HG02759 (cell line): ENCODE measurements around the gene PSMB4.
"Not testable (repeated sequence)": the region's sequence is repeated elsewhere in the genome, so short reads cannot be mapped to it uniquely, and the experiment has no call there.

Experiments
- ATAC-seq: cut with Tn5 transposase; IDR thresholded peaks from one replicate; pipeline ENCODE4 v1.9.1; 2021; ENCODE audit warnings: mild to moderate bottlenecking, moderate library complexity; ENCODE audit not compliant: unreplicated experiment

The PSMB4 gene

DNA sequence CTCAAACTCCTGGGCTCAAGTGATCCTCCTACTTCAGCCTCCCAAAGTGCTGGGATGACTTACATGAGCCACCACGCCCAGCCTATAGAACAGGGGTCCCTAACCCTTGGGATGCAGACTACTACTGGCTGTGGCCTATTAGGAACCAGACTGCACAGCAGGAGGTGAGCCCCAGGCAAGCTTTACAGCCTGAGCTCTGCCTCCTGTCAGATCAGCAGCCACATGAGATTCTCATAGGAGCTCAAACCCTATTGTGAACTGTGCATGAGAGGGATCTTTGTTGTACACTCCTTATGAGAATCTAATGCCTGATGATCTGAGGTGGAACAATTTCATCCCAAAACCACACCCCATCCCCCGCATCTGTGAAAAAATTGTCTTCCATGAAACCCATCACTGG, 13.4 kb upstream of the PSMB4 start:
- ATAC-seq = no peak

DNA sequence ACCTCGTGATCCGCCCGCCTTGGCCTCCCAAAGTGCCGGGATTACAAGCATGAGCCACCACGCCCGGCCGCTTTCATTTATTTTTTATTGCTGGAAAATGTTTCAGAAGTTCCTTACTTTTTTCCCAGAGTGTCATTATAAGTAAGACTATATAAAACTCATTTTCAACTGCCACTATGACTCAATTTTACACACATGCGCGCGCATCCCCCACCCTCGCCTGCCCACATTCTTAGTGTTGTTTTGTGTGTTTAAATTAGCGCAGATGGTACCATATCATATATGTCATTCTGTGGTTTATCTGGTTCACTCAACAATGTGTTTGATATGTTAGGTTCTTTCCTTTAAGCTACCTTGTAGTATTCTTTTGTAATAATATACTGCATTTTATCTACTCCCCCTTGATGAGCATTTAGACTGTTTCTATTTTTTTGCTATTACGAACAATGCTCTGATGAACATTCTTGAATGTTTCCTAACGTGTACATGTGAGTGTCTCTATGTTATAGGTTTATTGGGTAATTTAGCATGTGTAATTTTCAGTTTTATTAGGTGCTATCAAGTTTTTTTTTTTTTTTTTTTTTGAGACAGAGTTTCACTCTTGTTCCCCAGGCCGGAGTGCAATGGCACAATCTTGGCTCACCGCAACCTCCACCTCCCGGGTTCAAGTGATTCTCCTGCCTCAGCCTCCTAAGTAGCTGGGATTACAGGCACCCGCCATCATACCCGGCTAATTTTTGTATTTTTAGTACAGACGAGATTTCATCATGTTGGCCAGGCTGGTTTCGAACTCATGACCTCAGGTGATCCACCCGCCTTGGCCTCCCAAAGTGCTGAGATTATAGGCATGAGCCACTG, 8.9 kb upstream of the PSMB4 start:
- ATAC-seq = not testable (repeated sequence)

DNA sequence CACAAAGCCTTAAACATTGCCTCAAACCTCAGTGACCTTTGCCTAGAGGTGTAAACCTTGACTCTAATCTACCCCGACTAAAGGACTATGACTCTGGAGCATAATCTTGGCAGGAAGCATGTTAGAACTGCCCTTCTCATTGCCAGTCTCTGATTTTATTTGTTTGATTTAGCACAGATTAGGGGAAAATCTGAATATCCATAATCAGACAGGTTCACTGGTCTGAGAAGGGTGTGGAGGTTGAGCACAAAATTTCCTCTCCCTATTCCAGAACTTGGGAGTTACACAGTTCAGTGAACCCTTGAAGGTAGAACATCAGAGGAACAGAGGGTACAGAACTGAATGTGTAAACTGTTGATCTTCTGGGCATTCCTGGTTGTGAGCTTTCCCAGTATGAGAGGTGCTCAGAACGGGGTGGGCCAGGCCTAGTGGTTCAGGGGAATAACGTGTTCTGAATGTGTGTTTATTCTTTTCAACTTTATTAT, 8.3 kb upstream of the PSMB4 start:
- no peak for ATAC-seq

DNA sequence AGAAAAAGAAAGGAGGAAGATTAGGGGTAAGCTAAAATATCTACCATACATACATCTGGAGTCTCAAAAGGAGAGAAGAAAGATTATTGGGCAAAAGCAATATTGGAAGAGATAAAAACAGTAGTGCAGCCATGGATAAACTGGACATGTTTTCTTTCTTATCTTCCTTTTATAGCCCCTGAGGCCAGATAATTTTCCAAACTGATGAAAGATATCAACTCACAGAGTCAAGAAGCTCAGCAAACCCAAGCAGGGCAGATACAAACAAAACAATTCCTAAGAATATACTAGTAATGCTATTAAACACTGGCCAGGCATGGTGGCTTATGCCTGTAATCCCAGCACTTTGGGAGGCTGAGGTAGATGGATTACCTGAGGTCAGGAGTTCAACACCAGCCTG, 5.8 kb upstream of the PSMB4 start:
- ATAC-seq = no peak

DNA sequence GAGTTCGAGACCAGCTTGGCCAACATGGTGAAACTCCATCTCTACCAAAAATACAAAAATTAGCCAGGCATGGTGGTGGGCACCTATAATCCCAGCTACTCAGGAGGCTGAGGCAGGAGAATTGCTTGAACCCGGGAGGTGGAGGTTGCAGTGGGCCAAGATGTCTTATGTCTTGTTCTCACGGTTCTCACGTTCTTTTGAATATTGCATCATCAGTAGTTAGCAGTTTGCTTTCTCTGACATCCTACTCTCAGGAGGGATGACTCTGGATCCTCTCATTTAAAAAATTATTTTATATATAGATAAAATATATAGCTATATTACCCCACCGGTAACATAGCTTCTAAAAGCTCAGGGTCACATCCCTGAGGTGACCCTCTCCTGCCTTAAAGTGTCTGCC, 3.1 kb upstream of the PSMB4 start:
- not testable (repeated sequence) for ATAC-seq

DNA sequence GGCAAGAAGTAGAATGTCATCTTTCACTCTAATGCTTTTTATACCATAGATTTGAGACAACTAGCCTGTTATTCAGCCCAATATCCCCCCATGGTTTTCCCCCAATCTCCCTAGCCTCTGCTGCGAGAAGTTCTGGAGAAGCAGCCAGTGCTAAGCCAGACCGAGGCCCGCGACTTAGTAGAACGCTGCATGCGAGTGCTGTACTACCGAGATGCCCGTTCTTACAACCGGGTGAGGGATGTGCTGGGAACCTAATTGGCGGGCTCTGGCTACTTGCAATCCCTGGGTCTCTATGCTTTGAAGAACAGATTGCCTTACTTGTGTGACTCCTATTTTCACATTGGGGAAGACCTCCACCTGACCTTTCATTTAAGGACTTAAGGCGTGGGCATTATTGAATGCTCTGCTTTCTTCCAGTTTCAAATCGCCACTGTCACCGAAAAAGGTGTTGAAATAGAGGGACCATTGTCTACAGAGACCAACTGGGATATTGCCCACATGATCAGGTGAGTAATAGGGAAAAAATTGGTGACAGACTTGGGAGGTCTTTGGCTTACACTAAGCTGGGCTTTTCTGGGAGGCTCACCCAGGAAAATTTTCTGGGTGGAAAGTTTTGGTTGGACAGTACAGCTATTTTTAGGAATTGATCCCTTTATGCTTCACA, 1.9 kb downstream of the PSMB4 start:
- no peak for ATAC-seq

DNA sequence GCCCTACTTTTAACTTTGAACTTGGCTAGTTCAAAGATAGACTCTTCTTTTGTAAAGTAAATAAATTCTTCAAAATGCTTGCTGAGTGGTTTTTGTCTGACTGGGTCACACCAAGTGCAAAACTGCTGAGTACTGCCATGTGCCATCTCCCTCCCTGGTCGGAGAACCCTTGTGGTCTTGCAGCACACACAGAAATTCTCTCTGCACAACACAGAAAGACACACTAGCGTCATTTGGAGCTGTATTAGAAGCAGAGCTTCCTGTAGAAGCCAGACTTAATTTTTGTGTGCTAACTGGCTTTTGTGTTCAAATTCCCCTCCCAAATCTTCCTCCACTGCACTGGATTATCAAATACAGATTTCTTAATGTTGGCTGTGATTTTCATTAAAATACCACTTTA, 2.5 kb downstream of the PSMB4 start:
- ATAC-seq = no peak

DNA sequence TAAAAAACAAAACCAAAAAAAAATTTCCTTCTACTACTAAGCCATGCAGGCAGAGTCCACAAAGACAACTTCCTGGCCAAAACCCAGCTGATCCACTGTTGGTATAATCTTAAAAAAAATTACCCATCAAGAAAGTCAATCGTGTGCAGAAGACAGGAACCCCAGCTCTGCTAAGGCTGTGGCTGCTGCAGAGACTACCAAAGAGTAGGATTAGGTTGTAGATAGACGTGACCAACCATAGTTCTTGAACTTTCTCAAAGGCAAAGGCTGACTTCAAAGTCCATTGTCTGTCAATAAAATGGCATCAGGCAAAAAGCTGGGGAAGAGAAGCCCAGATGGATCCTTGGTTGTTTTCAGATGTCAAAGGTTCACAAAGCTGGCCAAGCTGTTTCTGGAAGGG, 3.4 kb downstream of the PSMB4 start:
- no peak for ATAC-seq

DNA sequence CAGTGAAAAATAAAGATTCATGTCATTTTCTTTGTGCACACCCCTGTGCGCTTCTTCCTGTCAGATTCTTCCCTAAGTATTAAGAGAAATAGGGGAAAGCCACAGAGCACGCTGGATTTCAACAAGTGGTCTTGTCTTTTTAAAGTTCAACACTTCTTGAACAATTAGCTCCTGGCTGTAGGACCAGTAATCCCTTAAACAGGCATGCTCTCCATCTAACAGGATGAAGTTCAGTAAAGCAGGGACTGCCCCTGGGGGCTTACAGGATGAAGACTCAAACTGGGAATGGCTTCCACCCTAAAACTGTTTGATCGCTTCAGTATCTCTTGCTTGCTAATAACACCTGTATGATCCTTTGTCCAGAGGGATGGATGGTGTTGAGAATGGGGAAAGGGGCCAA, 4.2 kb downstream of the PSMB4 start:
- no peak for ATAC-seq

DNA sequence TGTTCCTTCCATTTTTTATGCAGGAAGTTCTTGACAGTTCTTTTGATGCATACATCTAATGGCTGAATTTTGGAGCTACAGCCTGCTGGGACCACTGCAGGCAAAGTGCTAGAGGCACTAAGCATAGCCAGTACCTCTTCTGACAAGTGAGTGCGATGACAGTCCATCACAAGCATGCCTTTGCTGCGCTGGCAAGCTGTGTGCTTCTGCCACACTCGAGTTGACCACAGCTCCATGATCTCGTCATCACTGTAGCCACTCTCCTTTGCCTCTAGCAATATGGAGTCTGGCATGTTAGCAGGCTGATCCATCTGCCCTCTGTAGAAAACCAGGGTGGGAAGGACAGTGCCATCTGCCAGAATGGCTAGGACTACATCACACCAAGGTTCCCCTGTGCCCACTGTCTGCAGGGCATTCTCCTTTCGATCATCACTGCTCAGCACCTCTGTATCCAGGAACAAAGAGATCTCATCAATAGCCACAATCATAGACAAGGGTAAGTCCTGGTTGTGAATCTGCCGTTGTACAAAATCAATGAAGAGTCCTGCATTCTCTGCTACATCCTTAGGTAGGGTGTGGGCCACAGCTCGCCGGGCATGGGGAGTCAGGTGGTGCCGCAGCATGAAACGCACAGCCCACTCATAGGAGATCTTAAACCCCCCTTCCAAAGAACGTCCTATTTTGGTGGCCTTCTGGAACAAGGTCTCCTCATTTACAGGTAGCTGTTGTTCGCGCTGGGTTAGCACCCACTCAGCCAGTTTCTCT, 6.0 kb downstream of the PSMB4 start:
- ATAC-seq = no peak

DNA sequence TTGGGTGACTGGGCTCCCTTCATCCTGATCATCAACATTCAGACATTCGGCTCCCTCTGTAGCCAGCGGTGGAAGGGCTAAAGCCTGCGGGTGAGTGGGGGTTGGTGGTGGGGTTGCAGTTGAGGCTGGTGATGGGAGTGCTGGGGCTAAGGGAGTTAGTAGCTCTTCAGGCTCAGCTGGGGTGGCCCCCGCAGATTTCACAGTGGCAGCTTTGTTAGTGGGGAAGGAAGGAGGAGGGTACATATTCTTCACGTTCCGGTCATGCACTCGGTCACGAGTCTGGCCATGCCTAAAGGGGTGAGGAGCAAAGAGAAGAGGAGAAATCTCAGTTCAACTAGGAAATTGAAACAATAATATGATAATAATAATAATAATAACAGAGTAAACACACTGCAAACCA, 6.8 kb downstream of the PSMB4 start:
- no peak for ATAC-seq

DNA sequence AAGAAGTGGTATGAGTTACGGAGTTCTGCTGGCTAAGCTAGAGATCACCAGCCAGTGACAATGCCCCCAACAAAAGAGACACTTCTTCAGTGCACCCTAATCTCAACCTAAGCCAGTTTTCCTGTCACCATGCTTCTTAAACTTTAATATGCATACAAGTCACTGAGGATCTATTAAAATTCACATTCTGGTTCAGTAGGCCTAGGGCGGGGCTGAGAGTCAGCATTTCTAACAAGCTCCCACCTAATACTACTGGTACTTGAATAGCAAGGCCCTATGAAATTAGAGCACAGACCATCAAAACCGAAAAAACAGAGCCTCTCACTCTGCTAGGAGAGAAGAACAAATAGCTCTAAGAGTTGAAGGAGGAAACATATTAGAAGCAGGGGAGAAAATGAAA, 7.9 kb downstream of the PSMB4 start:
- no peak for ATAC-seq

DNA sequence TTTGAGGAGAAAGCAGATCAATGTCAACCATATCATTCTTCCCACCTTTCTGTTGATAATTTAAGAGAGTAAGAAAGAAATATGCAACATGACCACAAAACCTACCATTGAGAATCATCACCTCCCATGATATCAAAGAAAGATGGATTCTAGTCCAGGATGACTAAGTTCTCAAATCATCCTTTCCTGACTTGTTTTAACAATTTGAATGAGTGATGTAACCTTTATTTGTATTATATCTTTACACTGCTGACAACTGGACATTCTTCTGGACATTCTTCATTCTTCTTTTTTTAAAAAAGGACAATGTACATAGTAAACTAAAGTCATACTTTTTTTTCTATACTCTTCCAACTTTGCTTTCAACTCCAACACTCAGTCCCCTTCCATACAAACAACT, 9.5 kb downstream of the PSMB4 start:
- no peak for ATAC-seq

DNA sequence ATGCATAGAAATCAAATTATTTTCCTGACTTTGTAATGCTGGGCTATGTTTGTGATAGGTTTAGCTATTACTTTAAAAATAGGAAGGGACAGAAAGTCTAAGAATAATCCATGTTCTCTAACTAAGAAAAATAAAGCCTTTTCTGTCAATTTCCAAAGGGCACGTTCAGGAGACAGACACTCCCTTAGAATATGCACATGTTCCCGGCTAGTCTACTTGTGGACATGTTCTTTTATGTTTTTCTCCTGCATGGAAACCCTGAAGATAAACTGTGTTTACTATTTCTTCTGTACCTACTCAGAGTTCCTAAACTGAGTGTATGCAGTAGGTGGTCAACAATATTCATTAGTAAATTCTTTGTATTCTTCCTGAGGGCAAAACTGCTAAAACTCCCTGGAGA, 12.5 kb downstream of the PSMB4 start:
- no peak for ATAC-seq

DNA sequence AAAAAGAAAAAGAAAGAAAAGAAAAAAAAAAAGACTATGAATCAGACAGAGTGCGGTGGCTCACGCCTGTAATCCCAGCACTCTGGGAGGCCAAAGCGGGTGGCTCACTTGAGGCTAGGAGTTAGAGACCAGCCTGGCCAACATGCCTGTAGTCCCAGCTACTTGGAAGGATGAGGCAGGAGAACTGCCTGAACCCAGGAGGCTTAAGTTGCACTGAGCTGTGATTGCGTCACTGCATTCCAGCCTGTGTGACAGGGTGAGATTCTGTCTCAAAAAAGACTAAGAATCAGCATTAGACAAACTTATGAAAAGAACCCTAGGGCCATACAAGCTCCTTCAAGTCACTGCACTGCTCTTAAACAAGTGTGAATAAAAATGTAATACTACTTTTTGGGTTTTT, 16.9 kb downstream of the PSMB4 start:
- ATAC-seq = no peak

DNA sequence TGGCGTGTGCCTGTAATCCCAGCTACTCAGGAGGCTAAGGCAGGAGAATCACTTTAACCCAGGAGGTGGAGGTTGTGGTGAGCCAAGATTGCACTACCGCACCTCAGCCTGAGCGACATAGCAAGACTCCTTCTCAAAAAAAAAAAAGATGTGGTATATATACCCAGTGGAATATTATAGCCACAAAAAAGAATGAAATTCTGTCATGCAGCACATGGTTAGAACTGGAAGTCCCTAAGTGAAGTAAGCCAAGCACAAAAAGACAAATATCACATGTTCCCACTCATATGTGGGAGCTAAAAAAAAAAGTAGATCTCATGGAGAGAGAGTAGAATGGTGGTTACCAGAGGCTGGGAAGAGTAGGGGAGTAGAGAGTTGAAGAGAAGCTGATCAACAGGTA, 18.7 kb downstream of the PSMB4 start:
- no peak for ATAC-seq

DNA sequence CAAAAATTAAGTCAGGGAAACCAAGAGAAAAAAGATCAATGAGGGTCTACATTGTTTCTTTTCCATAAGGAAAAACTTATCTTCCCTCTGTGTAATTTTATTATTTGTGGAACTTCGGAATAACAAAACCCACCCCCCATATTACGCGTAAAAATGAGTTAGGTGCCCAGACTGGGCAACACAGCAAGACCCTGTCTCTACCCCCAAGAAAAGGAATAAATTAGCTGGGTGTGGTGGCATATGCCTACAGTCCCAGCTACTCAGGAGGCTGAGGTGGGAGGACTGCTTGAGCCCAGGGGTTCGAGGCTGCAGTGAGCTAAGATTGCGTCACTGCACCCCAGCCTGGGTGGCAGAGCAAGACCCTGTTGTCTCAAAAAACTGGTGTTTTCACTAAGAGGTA, 20.4 kb downstream of the PSMB4 start:
- ATAC-seq = no peak

DNA sequence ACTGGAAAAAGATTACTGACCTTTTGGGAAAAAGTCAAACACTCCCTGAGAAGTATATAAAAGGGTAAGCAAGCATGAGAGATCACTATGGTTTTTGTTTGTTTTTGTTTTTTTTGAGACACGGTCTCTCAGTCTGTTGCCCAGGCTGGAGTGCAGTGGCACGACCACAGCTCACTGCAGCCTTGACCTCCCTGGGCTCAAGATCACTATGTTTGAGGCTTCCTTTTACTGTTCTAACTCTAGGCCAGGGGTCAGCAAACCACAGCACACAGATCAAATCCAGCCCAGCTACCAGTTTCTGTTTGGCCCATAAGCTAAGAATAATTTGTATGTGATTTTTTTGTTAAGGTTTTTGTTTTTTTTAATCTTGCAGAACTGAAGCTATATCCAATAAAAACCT, 25.7 kb downstream of the PSMB4 start:
- ATAC-seq = no peak

DNA sequence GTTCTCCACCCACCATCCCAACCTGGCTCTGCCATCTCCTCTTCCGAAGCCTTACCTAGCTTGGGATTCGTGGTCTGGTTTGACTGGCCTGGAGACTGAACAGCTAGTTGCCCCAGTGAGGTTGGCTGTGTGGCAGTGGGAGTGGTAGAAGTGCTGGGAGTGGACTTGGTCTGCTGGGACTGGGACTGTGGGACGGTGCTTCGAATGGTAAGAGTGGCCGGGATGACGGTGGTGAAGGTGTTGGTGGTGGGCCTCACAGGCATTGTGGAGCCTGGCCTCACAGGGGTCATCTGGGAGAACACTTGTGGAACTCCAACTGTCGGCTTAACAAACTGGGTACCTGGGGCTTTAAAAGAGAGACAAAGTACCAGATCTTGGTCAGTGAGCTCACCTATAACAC, 28.7 kb downstream of the PSMB4 start:
- ATAC-seq = no peak

DNA sequence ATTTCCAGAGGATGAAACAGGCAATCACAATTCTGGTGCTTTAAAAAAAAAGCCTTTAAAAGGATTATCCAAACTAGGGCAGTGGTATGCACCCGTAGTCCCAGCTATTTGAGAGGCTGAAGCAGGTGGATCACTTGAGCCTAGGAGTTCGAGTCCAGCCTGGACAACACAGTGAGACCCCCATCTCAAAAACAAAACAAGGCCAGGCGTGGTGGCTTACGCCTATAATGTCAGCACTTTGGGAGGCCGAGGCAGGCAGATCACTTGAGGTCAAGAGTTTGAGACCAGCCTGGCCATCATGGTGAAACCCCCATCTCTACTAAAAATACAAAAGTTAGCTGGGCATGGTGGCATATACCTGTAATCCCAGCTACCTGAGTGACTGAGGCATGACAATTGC, 34.5 kb downstream of the PSMB4 start:
- not testable (repeated sequence) for ATAC-seq

DNA sequence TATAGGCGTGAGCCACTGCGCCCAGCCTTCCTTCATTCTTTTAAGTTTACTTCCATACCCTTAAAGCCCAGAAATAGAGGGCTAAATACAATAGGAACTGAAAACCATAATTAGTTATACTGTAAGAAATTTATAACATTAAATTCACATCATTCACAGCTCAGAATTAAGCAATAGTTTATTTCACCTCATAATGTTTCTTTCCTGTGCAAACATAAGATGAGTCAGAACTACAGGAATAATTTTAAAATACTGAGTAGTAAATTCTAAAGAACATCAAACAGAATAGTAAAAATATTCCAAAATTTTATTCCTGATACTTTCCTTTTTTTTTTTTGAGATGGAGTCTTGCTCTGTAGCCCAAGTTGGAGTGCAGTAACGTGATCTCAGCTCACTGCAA, 35.8 kb downstream of the PSMB4 start:
- ATAC-seq = no peak

DNA sequence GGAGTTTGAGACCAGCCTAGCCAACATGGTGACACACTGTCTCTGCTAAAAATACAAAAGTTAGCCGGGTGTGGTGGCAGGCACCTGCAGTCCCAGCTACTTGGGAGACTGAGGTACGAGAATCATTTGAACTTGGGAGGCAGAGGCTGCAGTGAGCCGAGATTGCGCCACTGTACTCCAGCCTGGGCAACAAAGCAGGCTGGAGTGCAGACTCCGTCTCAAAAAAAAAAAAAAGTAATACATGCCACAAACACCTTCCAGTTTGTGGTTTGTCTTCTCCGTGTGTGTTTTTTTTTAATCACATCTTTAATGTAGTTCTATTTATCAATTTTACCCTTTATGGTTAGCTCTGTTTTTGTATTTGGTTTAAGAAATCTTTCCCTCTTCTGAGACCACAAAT, 37.6 kb downstream of the PSMB4 start:
- no peak for ATAC-seq
